GM13976 (cell line): ENCODE results near the gene STT3A.

Experiments
- DNase-seq: peaks from one replicate; pipeline ENCODE4 v3.0.0; 2012; ENCODE audit warnings: low spot score
- in situ Hi-C: fragments of 300-500 bp; cut with MboI; formaldehyde crosslinking; loops from one replicate; pipeline ENCODE4 v1.12.0; 2022; ENCODE audit warnings: low sequenced_read_pairs, mixed read lengths, inconsistent platforms; ENCODE audit not compliant: unreplicated experiment
- TF ChIP-seq, protein P1 (sequence below): IDR thresholded peaks from 2 replicates; pipeline ENCODE4 v1.5.1; 2012; ENCODE audit warnings: borderline replicate concordance, mild to moderate bottlenecking; ENCODE audit not compliant: insufficient read depth; ENCODE audit errors: extremely low read depth, missing control alignments, control extremely low read depth

The STT3A gene

DNA sequence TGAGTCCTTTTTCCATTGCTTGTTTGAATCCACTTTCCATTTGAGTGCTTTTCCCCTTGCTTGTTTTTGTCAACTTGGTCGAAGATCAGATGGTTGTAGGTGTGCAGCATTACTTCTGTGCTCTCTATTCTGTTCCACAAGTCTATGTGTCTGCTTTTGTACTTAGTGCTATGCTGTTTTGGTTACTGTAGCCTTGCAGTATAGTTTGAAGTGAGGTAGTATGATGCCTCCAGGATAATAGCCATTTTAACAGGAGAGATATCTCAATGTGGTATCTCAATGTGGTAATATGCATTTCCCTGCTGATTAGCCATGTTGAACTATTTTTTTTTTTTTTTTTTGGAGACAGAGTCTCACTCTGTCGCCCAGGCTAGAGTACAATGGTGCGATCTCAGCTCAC is 71.3 kb downstream of the STT3A start:
- in situ Hi-C loops = no loop called here
- no peak for DNase-seq
- TF ChIP-seq, protein P1, sequence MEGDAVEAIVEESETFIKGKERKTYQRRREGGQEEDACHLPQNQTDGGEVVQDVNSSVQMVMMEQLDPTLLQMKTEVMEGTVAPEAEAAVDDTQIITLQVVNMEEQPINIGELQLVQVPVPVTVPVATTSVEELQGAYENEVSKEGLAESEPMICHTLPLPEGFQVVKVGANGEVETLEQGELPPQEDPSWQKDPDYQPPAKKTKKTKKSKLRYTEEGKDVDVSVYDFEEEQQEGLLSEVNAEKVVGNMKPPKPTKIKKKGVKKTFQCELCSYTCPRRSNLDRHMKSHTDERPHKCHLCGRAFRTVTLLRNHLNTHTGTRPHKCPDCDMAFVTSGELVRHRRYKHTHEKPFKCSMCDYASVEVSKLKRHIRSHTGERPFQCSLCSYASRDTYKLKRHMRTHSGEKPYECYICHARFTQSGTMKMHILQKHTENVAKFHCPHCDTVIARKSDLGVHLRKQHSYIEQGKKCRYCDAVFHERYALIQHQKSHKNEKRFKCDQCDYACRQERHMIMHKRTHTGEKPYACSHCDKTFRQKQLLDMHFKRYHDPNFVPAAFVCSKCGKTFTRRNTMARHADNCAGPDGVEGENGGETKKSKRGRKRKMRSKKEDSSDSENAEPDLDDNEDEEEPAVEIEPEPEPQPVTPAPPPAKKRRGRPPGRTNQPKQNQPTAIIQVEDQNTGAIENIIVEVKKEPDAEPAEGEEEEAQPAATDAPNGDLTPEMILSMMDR = no peak

DNA sequence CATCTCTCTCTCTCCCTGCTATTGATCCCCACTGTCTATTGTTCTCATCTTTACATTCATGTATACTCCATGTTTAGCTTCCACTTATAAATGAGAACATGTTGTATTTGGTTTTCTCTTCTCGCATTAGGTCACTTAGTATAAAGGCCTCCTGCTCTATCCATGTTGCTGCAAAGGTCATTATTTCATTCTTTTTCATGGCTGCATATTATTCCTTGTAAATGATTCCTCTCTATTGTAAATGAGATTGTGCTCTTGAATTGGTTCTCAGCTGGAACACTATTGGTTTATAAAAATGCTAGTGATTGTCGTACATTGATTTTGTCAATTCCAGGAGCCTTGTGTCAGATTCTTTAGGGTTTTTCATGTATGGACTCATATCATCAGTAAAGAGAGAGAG is 74.5 kb downstream of the STT3A start:
- TF ChIP-seq, protein P1 = no peak
- in situ Hi-C loops = no loop called here
- DNase-seq = no peak

DNA sequence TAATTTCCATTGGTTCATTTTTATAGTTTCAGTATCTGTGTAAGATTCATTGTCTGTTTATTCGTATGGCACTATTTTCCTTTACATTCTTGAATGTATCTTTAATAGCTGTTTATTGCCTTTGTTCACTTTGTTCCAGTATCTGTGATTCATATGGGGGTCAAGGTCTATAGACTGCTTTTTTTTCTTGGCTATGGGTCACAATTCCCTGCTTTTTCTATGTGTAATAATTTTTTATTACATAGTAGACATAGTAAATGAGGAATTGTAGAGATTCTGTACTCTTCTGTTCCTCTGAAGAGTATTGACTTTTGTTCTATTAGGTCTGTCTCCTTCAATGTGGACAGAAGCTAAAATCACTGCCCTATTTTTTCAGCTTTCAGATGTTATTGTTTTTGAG is 77.5 kb downstream of the STT3A start:
- TF ChIP-seq, protein P1 = no peak
- in situ Hi-C loops = no loop called here
- no peak for DNase-seq

DNA sequence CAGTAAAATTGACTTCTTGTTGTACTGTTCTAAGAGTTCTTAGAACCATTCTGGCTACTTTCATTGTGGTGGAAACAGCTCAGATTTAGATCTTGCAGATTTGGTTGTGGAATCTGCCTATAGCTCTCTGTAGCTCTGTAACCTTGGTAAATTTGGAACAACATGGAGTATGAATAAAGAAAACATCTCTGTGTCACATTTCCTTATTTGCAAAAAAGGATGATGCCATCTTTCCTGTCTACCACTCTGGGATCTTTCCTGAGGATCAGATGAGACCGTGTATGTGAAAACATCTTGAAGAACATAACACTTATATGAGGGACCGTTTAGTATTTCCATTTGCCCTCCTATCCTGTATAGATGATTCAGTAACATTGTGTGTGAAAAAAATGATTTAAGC is 78.9 kb downstream of the STT3A start:
- DNase-seq = no peak
- in situ Hi-C loops = no loop called here
- TF ChIP-seq, protein P1 = no peak
